ENCODE results near the gene FOXP1. TPM values are rescaled to one million over a fixed set of nuclear protein-coding genes. Genes with fewer than 3 reads are reported as not detected.

FOXP1 gene
- total and polyA plus RNA-seq, 9 of the 15 experiments (the other 6 are each of a cell fraction or from before 2014, with no cell fraction given) = 7.7 to 34.5 (median 13.7) TPM

- peak; percentile 25; the same call in 1 of the 3 replicates for ATAC-seq
Measured at GRCh38 chr3:71238355-71238757, 345.2 kb downstream of the FOXP1 start.

More at GRCh38 chr3:71238355-71238757, 345.2 kb downstream of the FOXP1 start:
- DNase-seq (ENCODE audit: extremely low read depth in 1 of 4, low spot score in 3 of 4) = no peak
- in situ Hi-C loops (cut with MboI) = no loop called here
- Histone ChIP-seq H2AFZ (ENCODE audit: low read depth, low read length) (no peak overlapping the region), H4K20me1 (replicated peaks; ENCODE audit: control insufficient read depth, insufficient read depth, low read length) (no peaks in the 10 kb centered on the region), H3K4me1 (replicated peaks in 1 of 2; ENCODE audit: control insufficient read depth in 2 of 2, insufficient read depth in 2 of 2, low read length in 2 of 2) (peaks cover 0 to 14% of the 10 kb centered on the region in 2 experiments; a peak in 3 of 5 replicates), H3K4me2 (ENCODE audit: insufficient read depth, low read length) (no peak overlapping the region), H3K4me3 (no peak overlapping the region), H3K9me1 (ENCODE audit: control insufficient read depth, insufficient read depth, low read length) (no peaks in the 10 kb centered on the region), H3K27ac (ENCODE audit: extremely low read depth, low read depth, low read length) (no peak overlapping the region), H3K27me3 (ENCODE audit: control insufficient read depth in 2 of 2, insufficient read depth in 2 of 2, low read length in 2 of 2) (no peaks in the 10 kb centered on the region), H3K9me3 (replicated peaks; ENCODE audit: control insufficient read depth, insufficient read depth, low read depth, low read length) (no peaks in the 10 kb centered on the region), H3K9ac (ENCODE audit: insufficient read depth in 1 of 2, low read depth in 2 of 2, low read length in 2 of 2) (no peak overlapping the region), H3K79me2 (ENCODE audit: control insufficient read depth, insufficient read depth, low read length) (no peaks in the 10 kb centered on the region), H3K36me3 (ENCODE audit: control insufficient read depth, insufficient read depth, low read length) (no peaks in the 10 kb centered on the region)
- CTCF ChIA-PET (ENCODE audit: low intra/inter-chr PET ratio) = no interaction called here
- POLR2A ChIA-PET = interaction anchor here (0.7 to 1.2 kb wide), 2 partner anchors 13 to 14 kb away, joined by 3 read pairs; no protein-coding TSS in a partner anchor
- 75% methylated on average over 4 of the region's 4 CpGs for WGBS (ENCODE audit: insufficient coverage, low coverage, missing lambda C conversion rate)
- no peak for TF ChIP-seq ATF2 (CRISPR knock-in tag; IDR thresholded peaks at IDR 0.05)
- no peak for TF ChIP-seq E2F6 (IDR thresholded peaks at IDR 0.05; ENCODE audit: borderline replicate concordance in 1 of 2, extremely low read depth in 1 of 2, insufficient read depth in 1 of 2, insufficient read length in 1 of 2, low read depth in 1 of 2, low read length in 1 of 2, poor library complexity in 1 of 2, severe bottlenecking in 1 of 2)
- TF ChIP-seq XRCC5 (IDR thresholded peaks at IDR 0.05; ENCODE audit: low read depth, low read length) = no peak
- TF ChIP-seq CREB3L1 (IDR thresholded peaks at IDR 0.05; ENCODE audit: borderline replicate concordance, low read depth) = no peak
- TF ChIP-seq ZNF175 (CRISPR knock-in tag; IDR thresholded peaks at IDR 0.05; ENCODE audit: low read depth) = no peak
- no peak for TF ChIP-seq CEBPZ (IDR thresholded peaks at IDR 0.05; ENCODE audit: borderline replicate concordance, low read depth, low read length)
- TF ChIP-seq TEAD1 (CRISPR knock-in tag; IDR thresholded peaks at IDR 0.05) = no peak
- TF ChIP-seq HMG20A (CRISPR knock-in tag; conservative IDR thresholded peaks at IDR 0.05) = no peak
- no peak for TF ChIP-seq CHD1 (IDR thresholded peaks at IDR 0.05; ENCODE audit: low read length)
- no peak for TF ChIP-seq ZNF140 (CRISPR knock-in tag; IDR thresholded peaks at IDR 0.05)
- TF ChIP-seq MEF2A (IDR thresholded peaks at IDR 0.05; ENCODE audit: control insufficient read depth, low read depth, low read length) = no peak
- no peak for FAIRE-seq
- intact Hi-C loops (cut with micrococcal nuclease) = no loop called here
- BruUV-seq (replicated peaks) = no TSS peak
